Omental fat pad (tissue), 4 donors: ENCODE measurements around the gene RAB5IF. TPM values are rescaled to one million over a fixed set of nuclear protein-coding genes. Genes with fewer than 3 reads are reported as not detected.

Experiments used
- ATAC-seq: fragments of 150-250 bp; one replicate; pipeline ENCODE4 v1.9.1; 2016; ENCODE audit warnings: mild to moderate bottlenecking, moderate library complexity; ENCODE audit not compliant: low FRiP score
- DNase-seq: peaks from one replicate; pipeline ENCODE4 v3.0.0-alpha.2; 2019; ENCODE audit warnings: low spot score
- CTCF ChIP-seq, 3 donors: fragments of 450-650 bp; IDR thresholded peaks; one replicate each; pipeline ENCODE4 v1.5.1; 2016 to 2017; ENCODE audit warnings: antibody characterized with exemption in 3 of 3, mild to moderate bottlenecking in 3 of 3, moderate library complexity in 2 of 3
- total RNA-seq, 4 donors: library from RNA; depleted of rRNA; stranded (reverse); fragments of >200 nt; gene quantifications; one replicate each; pipeline ENCODE4 v1.1.0, GENCODE V29; 2016

Gene RAB5IF
- total RNA-seq, 4 donors from 2014 or later, result 66.8 to 117 (median 89.1) TPM

DNA sequence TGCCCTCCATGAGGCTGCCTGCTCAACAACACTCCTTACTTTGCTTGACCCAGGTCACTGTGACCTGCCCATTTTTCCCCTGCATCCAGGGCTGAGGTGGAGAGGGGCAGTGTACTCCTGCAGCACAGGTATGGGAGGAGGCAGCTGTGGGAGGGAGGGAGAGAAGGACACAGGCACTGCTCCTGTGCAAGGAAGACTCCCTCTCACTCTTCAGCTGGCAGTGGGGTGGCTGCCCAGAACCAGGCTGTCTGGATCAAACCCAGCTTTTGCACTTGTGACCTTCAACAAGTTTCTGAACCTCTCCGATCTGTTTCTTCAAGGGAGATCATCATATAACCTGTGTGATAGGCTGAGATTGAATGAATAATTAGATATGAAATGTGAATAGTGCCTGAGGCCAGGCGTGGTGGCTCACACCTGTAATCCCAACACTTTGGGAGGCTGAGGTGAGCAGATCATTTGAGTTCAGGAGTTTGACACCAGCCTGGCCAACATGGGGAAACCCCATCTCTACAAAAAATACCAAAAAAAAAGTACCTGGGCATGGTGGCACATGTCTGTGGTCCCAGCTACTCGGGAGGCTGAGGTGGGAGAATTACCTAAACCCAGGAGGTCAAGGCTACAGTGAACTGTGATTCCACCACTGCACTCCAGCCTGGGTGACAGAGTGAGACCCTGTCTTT, 18.1 kb upstream of the RAB5IF start:
- ATAC-seq (no peak), DNase-seq (no peak)
- no peak for TF ChIP-seq CTCF (IDR thresholded peaks at IDR 0.05)

GRCh38 chr20:36591281-36591680, 14.3 kb upstream of the RAB5IF start:
- no peak for ATAC-seq
- no peak for TF ChIP-seq CTCF (IDR thresholded peaks at IDR 0.05)
- no peak for DNase-seq

DNA sequence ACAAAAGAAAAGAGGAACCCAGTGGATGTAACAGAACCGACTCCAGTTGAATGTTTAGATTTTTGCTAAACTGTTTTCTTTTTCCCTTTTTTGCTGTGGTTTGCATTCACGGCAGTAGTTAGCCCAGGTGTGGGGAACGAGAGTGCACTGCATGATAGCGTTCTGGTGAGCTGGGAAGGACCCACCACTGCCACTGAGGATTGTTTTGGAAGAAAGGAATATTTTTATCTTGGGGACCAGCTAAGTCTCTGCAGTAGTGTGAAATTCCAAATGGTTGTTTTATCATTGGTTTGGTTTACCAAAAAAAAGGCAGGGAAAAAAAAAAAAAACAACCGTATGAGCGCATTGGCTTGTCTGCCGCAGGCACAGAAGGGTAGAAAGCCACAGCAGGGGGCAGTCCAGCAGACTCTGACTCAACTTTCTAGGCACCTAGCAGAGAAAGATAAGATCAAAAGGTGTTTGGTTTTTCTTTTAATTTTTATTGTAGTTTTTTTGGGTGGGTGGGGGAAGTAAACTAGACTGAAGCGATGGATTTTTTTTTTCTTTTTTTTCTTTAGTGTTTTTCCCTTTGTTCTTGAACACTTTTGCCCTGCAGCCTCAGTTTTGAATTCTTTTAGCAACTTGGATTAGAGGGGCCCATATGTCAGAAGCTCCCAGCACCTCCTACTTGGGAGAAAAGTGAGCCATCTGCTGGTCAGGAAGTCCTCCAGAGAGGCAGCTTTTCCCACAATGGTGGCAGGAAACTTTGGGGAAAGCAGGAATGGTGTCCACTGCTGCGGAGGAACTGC, 13.5 kb upstream of the RAB5IF start:
- DNase-seq, result no peak
- TF ChIP-seq CTCF (IDR thresholded peaks at IDR 0.05), result no peak
- peak; percentile 34 for ATAC-seq

- DNase-seq (no peak), ATAC-seq (no peak)
- TF ChIP-seq CTCF (IDR thresholded peaks at IDR 0.05), result no peak
Observed at GRCh38 chr20:36593347-36593929, 12.1 kb upstream of the RAB5IF start.

DNA sequence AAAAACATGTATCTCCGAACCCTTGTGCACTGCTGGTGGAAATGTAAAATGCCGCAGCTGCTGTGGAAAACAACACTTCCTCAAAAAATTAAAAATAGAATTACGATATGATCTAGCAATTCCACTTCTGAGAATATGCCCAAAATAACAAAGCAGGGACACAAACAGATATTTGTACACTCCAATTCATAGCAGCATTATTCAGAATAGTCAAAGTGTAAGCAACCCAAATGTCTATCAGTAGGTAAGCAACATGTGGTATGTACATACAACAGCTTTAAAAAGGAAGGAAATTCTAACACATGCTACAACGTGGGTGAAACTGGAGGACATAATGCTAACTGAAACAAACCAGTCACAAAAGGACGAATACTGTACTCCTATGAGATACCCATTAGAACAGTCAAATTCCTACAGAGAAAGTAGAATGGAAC, 5.7 kb upstream of the RAB5IF start:
- ATAC-seq, result no peak
- DNase-seq, result no peak
- no peak for TF ChIP-seq CTCF (IDR thresholded peaks at IDR 0.05)

- DNase-seq (no peak), ATAC-seq (no peak)
- no peak for TF ChIP-seq CTCF (IDR thresholded peaks at IDR 0.05)
Observed at GRCh38 chr20:36601540-36601939, 4.0 kb upstream of the RAB5IF start.
